DOHH2 (cell line): ENCODE measurements around the gene TM4SF4.

Source experiments
- H3F3A ChIP-seq: fragments of 200-600 bp; sonication (generic), shearing (Covaris generic); 2 replicates; pipeline ENCODE4 v1.6.0; 2016; ENCODE audit warnings: antibody characterized with exemption, mild to moderate bottlenecking; ENCODE audit not compliant: control insufficient read depth, insufficient read depth
- H3K27ac ChIP-seq: fragments of 200-600 bp; sonication (generic); 2 replicates; pipeline ENCODE4 v1.5.1; 2014; ENCODE audit warnings: low read depth, mild to moderate bottlenecking, low read length, moderate library complexity
- H3K27me3 ChIP-seq: fragments of 200-600 bp; sonication (generic); 2 replicates; pipeline ENCODE4 v1.6.1; 2014; ENCODE audit warnings: mild to moderate bottlenecking, low read length, mixed read lengths; ENCODE audit not compliant: control insufficient read depth
- H3K36me3 ChIP-seq: fragments of 200-600 bp; sonication (generic); 2 replicates; pipeline ENCODE4 v1.6.1; 2014; ENCODE audit warnings: mild to moderate bottlenecking, low read length, moderate library complexity, mixed read lengths; ENCODE audit not compliant: control insufficient read depth
- H3K4me1 ChIP-seq: fragments of 200-600 bp; sonication (generic); 2 replicates; pipeline ENCODE4 v1.6.1; 2014; ENCODE audit warnings: mild to moderate bottlenecking, low read length, mixed read lengths; ENCODE audit not compliant: control insufficient read depth
- H3K4me2 ChIP-seq: fragments of 200-600 bp; sonication (generic); 2 replicates; pipeline ENCODE4 v1.6.0; 2014; ENCODE audit warnings: mild to moderate bottlenecking, low read length, moderate library complexity
- H3K4me3 ChIP-seq: fragments of 200-600 bp; sonication (generic); 2 replicates; pipeline ENCODE4 v1.5.1; 2014; ENCODE audit warnings: mild to moderate bottlenecking, low read length, mixed read lengths
- H3K79me2 ChIP-seq: fragments of 200-600 bp; sonication (generic); 2 replicates; pipeline ENCODE4 v1.6.1; 2014; ENCODE audit warnings: mild to moderate bottlenecking, low read length, mixed read lengths; ENCODE audit not compliant: control insufficient read depth
- H3K9me2 ChIP-seq: fragments of 200-600 bp; sonication (generic); replicated peaks from 2 replicates; pipeline ENCODE4 v1.6.1; 2014; ENCODE audit warnings: mild to moderate bottlenecking, low read length, mixed read lengths; ENCODE audit not compliant: control insufficient read depth
- H3K9me3 ChIP-seq: fragments of 200-600 bp; sonication (generic); 2 replicates; pipeline ENCODE4 v1.6.1; 2014; ENCODE audit warnings: antibody characterized with exemption, low read length, mixed read lengths; ENCODE audit not compliant: control insufficient read depth, insufficient read depth
- H4K20me1 ChIP-seq: fragments of 200-600 bp; sonication (generic); 2 replicates; pipeline ENCODE4 v1.6.0; 2014; ENCODE audit warnings: low read depth, mild to moderate bottlenecking, antibody characterized with exemption, low read length, moderate library complexity; ENCODE audit not compliant: control insufficient read depth, insufficient read depth
- CTCF ChIP-seq: fragments of 200-600 bp; sonication (generic); IDR thresholded peaks from one replicate; pipeline ENCODE4 v1.5.1; 2014; ENCODE audit warnings: antibody characterized with exemption, mild to moderate bottlenecking, low read depth, low read length; ENCODE audit not compliant: poor library complexity, severe bottlenecking
- EZH2phosphoT487 ChIP-seq: fragments of 200-600 bp; sonication (generic); IDR thresholded peaks from 2 replicates; pipeline ENCODE4 v1.6.1; 2017; ENCODE audit warnings: borderline replicate concordance, mild to moderate bottlenecking, antibody characterized with exemption, low read length, moderate library complexity, mixed read lengths

The TM4SF4 gene

GRCh38 chr3:149479621-149480325 is 5.3 kb downstream of the TM4SF4 start:
- TF ChIP-seq CTCF (no peak), EZH2phosphoT487 (no peak)
- Histone ChIP-seq H4K20me1 (no peaks in the 10 kb centered on the region), H3K4me3 (no peak overlapping the region), H3K4me2 (no peak overlapping the region), H3K9me3 (no peaks in the 10 kb centered on the region), H3K27ac (no peak overlapping the region), H3K27me3 (no peaks in the 10 kb centered on the region), H3K36me3 (no peaks in the 10 kb centered on the region), H3K79me2 (no peaks in the 10 kb centered on the region), H3K9me2 (no peaks in the 10 kb centered on the region), H3K4me1 (no peaks in the 10 kb centered on the region), H3F3A (no peaks in the 10 kb centered on the region)

- H4K20me1 ChIP-seq: no peaks in the 10 kb centered on the region
- no peak overlapping the region for H3K4me2 ChIP-seq
- no peaks in the 10 kb centered on the region for H3K4me1 ChIP-seq
- H3K36me3 ChIP-seq: no peaks in the 10 kb centered on the region
- H3K9me3 ChIP-seq: no peaks in the 10 kb centered on the region
- H3F3A ChIP-seq: no peaks in the 10 kb centered on the region
- no peaks in the 10 kb centered on the region for H3K27me3 ChIP-seq
- no peak overlapping the region for H3K27ac ChIP-seq
- no peak overlapping the region for H3K4me3 ChIP-seq
- H3K79me2 ChIP-seq: no peaks in the 10 kb centered on the region
- H3K9me2 ChIP-seq: no peaks in the 10 kb centered on the region
- TF ChIP-seq CTCF (peak; percentile 73), EZH2phosphoT487 (no peak)
Measured at GRCh38 chr3:149480326-149481017, 6.0 kb downstream of the TM4SF4 start.

- H3K4me2 ChIP-seq: no peak overlapping the region
- no peaks in the 10 kb centered on the region for H3K9me2 ChIP-seq
- no peaks in the 10 kb centered on the region for H3F3A ChIP-seq
- no peak overlapping the region for H3K27ac ChIP-seq
- no peaks in the 10 kb centered on the region for H4K20me1 ChIP-seq
- no peaks in the 10 kb centered on the region for H3K4me1 ChIP-seq
- no peak for TF ChIP-seq EZH2phosphoT487
- no peak for TF ChIP-seq CTCF
- no peaks in the 10 kb centered on the region for H3K27me3 ChIP-seq
- H3K79me2 ChIP-seq: no peaks in the 10 kb centered on the region
- no peaks in the 10 kb centered on the region for H3K9me3 ChIP-seq
- H3K36me3 ChIP-seq: no peaks in the 10 kb centered on the region
- no peak overlapping the region for H3K4me3 ChIP-seq
Measured at GRCh38 chr3:149481056-149481455, 6.6 kb downstream of the TM4SF4 start.
